Progenitor cell of endocrine pancreas (in vitro differentiated cells): ENCODE measurements around the gene IFITM10. TPM values are rescaled to one million over a fixed set of nuclear protein-coding genes. Genes with fewer than 3 reads are reported as not detected.

Source experiments
- DNase-seq: peaks from one replicate; pipeline ENCODE4 v3.0.0; 2021; ENCODE audit warnings: low spot score; ENCODE audit not compliant: unreplicated experiment
- H3K27ac Mint-ChIP-seq: 2 replicates; pipeline ENCODE4 v1.8.0; 2021; ENCODE audit warnings: mild to moderate bottlenecking, moderate library complexity, mixed read lengths
- H3K27me3 Mint-ChIP-seq: 2 replicates; pipeline ENCODE4 v1.8.0; 2021; ENCODE audit warnings: mixed read lengths
- H3K36me3 Mint-ChIP-seq: 2 replicates; pipeline ENCODE4 v1.8.0; 2022; ENCODE audit warnings: mixed read lengths; ENCODE audit not compliant: insufficient read depth
- H3K4me1 Mint-ChIP-seq: 2 replicates; pipeline ENCODE4 v1.8.0; 2021; ENCODE audit warnings: low read depth, mixed read lengths
- H3K4me3 Mint-ChIP-seq: 2 replicates; pipeline ENCODE4 v1.8.0; 2021; ENCODE audit warnings: low read depth, mild to moderate bottlenecking, moderate library complexity, mixed read lengths
- H3K9me3 Mint-ChIP-seq: 2 replicates; pipeline ENCODE4 v1.8.0; 2021; ENCODE audit warnings: low read depth, mixed read lengths
- total RNA-seq: library from RNA; stranded (reverse); gene quantifications from 2 replicates; pipeline ENCODE4 v1.2.1, GENCODE V29; 2021
- TF ChIP-seq, protein P1 (sequence below): fragments of 200-600 bp; sonication (generic); IDR thresholded peaks from one replicate; pipeline ENCODE4 v1.5.0; 2021; ENCODE audit warnings: antibody characterized with exemption, mild to moderate bottlenecking; ENCODE audit not compliant: unreplicated experiment

IFITM10 gene
- total RNA-seq, 1 donor from 2014 or later: 1.2 TPM

- no peak overlapping the region for H3K27ac Mint-ChIP-seq
- peaks cover 4% of the 10 kb centered on the region for H3K9me3 Mint-ChIP-seq
- no peak for DNase-seq
- H3K4me1 Mint-ChIP-seq: peaks cover 9% of the 10 kb centered on the region
- TF ChIP-seq, protein P1, sequence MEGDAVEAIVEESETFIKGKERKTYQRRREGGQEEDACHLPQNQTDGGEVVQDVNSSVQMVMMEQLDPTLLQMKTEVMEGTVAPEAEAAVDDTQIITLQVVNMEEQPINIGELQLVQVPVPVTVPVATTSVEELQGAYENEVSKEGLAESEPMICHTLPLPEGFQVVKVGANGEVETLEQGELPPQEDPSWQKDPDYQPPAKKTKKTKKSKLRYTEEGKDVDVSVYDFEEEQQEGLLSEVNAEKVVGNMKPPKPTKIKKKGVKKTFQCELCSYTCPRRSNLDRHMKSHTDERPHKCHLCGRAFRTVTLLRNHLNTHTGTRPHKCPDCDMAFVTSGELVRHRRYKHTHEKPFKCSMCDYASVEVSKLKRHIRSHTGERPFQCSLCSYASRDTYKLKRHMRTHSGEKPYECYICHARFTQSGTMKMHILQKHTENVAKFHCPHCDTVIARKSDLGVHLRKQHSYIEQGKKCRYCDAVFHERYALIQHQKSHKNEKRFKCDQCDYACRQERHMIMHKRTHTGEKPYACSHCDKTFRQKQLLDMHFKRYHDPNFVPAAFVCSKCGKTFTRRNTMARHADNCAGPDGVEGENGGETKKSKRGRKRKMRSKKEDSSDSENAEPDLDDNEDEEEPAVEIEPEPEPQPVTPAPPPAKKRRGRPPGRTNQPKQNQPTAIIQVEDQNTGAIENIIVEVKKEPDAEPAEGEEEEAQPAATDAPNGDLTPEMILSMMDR: no peak
- H3K4me3 Mint-ChIP-seq: no peak overlapping the region
- H3K36me3 Mint-ChIP-seq: no peaks in the 10 kb centered on the region
- peaks cover 35% of the 10 kb centered on the region for H3K27me3 Mint-ChIP-seq
These were observed 3.9 kb downstream of the IFITM10 start for GRCh38 chr11:1746511-1746931.

DNA sequence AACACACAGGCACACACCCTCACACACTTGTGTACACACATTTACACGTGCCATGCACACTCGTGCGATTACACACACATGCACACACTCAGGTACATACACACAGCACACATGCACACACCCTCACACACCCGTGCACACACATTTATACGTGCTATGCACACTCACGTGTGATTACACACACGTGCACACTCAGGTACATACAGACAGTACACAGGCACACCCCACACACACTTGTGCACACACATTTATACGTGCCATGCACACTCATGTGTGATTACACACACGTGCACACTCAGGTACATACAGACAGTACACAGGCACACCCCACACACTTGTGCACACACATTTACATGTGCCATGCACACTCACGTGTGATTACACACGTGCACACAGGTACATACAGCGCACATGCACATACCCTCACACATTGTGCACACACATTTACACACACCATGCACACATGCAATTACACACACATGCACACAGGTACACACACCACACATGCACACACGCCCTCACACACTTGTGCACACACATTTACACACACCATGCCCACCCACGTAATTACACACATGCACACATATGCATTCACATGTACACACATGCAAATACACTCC is 4.6 kb downstream of the IFITM10 start:
- H3K4me1 Mint-ChIP-seq: peaks cover 9% of the 10 kb centered on the region
- no peak overlapping the region for H3K27ac Mint-ChIP-seq
- TF ChIP-seq, protein P1: no peak
- H3K36me3 Mint-ChIP-seq: no peaks in the 10 kb centered on the region
- H3K4me3 Mint-ChIP-seq: no peak overlapping the region
- DNase-seq: no peak
- H3K9me3 Mint-ChIP-seq: peaks cover 4% of the 10 kb centered on the region
- peaks cover 35% of the 10 kb centered on the region for H3K27me3 Mint-ChIP-seq

DNA sequence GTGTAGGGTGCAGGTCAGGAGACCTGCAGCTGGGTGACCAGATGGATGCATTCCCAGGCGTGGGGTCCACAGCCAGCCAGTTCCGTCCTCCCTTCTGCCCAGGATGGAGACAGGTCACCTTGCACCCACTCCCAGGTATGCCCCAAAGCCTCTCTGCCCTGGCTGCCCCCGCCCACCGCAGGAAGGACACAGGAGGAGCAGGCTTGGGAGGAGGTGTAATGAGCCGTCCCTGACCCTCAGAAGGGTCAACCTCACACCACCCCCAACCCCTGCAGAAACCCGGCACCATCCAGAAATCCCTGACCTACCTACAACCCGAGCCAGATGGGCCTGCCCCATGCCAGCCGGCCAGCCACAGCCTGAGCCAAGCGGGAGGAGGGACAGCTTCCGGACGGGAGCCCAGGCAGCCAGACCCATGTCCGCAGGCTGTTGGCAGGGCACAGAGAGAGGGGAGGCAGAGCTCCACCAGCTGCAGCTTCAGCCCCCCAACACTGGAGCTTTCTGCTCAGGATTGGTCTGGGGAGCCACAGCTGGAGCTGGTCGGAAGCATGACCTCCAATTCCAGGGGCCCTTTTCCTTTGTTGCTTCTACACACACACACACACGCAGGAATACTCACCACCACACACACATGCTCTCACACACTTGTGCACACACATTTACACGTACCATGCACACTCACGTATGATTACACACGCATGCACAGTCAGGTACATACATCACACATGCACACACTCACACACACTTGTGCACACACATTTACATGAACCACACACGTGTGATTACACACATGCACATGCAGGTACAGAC is 5.3 kb downstream of the IFITM10 start:
- Mint-ChIP-seq H3K27ac (no peak overlapping the region), H3K4me1 (peaks cover 7% of the 10 kb centered on the region), H3K27me3 (peaks cover 29% of the 10 kb centered on the region), H3K9me3 (peaks cover 4% of the 10 kb centered on the region), H3K4me3 (no peak overlapping the region), H3K36me3 (no peaks in the 10 kb centered on the region)
- TF ChIP-seq, protein P1: no peak
- DNase-seq: no peak

DNA sequence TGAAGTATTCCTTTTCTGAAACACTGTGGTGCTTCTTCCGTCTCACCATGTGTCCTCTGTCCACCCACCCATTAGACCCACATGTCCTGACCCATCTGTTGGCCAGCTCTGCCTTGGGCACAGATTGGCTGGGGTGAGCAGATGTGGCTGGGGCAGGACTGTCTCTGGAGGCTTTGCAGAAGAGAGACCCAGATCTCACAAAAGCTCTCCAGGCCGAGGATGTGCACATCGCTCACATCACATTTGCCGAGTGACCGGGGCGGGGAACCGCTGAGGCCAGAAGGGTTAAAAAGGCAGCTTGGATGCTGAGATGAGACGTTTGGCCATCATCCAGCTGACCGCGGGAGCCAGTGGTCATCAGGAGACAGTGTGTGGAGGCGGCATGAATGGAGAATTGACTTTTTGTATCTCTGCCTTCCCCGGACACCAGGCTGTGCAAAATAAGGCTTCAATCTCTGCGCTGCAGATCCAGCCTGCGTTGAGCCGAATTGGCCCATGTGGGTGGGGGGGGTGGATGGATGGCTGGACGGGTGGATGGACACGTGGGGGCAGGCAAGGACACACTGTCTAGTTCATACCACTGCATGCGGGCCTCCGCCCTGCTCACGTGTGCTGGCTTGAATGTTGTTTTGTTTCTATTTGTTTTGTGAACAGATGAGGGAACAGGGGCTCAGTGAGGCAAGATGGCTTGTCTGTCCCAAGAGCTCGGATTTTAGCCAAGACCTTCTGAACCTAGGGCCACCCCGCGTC is 6.1 kb downstream of the IFITM10 start:
- DNase-seq: no peak
- H3K27me3 Mint-ChIP-seq: peaks cover 27% of the 10 kb centered on the region
- H3K36me3 Mint-ChIP-seq: no peaks in the 10 kb centered on the region
- H3K4me3 Mint-ChIP-seq: no peak overlapping the region
- TF ChIP-seq, protein P1: no peak
- H3K27ac Mint-ChIP-seq: no peak overlapping the region
- no peaks in the 10 kb centered on the region for H3K4me1 Mint-ChIP-seq
- H3K9me3 Mint-ChIP-seq: peaks cover 4% of the 10 kb centered on the region

DNA sequence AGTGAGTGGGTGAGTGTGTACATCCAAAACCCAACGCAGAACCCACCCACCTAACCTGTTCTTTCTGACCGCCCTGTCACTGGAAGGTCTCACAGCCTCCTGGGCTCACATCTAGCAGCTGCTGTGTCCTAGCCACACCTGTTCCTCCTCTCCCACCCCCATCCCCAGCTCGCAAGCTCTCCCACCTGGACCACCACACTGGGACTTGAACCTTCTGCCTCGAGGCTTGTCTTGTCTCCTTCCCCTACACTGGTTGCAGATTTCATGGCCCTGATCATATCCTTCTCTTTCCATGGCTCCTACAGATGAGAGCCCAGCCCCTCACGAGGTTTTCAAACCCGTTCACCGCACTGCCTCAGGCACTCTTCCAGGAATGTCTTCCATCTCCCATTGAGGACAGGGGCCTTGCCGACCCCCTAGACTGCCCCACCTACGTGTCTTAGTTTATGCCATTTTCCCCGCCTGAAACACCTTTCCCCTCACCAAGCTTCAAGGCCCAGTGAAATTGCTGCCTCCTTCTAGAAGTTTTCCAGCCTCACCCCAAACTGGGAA is 6.7 kb downstream of the IFITM10 start:
- TF ChIP-seq, protein P1: no peak
- Mint-ChIP-seq H3K36me3 (no peaks in the 10 kb centered on the region), H3K27me3 (peaks cover 31% of the 10 kb centered on the region), H3K9me3 (peaks cover 4% of the 10 kb centered on the region), H3K27ac (no peak overlapping the region), H3K4me1 (no peaks in the 10 kb centered on the region), H3K4me3 (no peak overlapping the region)
- no peak for DNase-seq
